OCI-LY1 (cell line): Measurements from ENCODE around the gene NR6A1.
A peak's percentile ranks its signal among the peaks of the same experiment; 100 is the strongest.

Source experiments
- H2AFZ ChIP-seq: fragments of 200-600 bp; sonication (generic), shearing (Covaris generic); 2 replicates; pipeline ENCODE4 v1.6.0; 2014; ENCODE audit warnings: antibody characterized with exemption, mild to moderate bottlenecking, low read length
- H3F3A ChIP-seq: fragments of 200-600 bp; sonication (generic), shearing (Covaris generic); 2 replicates; pipeline ENCODE4 v1.6.0; 2014; ENCODE audit warnings: mild to moderate bottlenecking, antibody characterized with exemption, low read length, moderate library complexity; ENCODE audit not compliant: insufficient read depth
- H3K27ac ChIP-seq: fragments of 200-600 bp; sonication (generic); 2 replicates; pipeline ENCODE4 v1.5.1; 2014; ENCODE audit warnings: low read length, mixed run types, mild to moderate bottlenecking, low read depth; ENCODE audit not compliant: poor library complexity, severe bottlenecking
- H3K27me3 ChIP-seq: fragments of 200-600 bp; sonication (generic); 2 replicates; pipeline ENCODE4 v1.6.0; 2014; ENCODE audit warnings: antibody characterized with exemption, mild to moderate bottlenecking, low read length, moderate library complexity; ENCODE audit not compliant: insufficient read depth
- H3K36me3 ChIP-seq: fragments of 200-600 bp; sonication (generic); 2 replicates; pipeline ENCODE4 v1.6.1; 2014; ENCODE audit warnings: mild to moderate bottlenecking, antibody characterized with exemption, low read length, moderate library complexity, mixed read lengths; ENCODE audit not compliant: insufficient read depth
- H3K4me1 ChIP-seq: fragments of 200-600 bp; sonication (generic); 2 replicates; pipeline ENCODE4 v1.5.1; 2014; ENCODE audit warnings: mild to moderate bottlenecking, low read length, moderate library complexity; ENCODE audit not compliant: insufficient read depth, severe bottlenecking
- H3K4me2 ChIP-seq: fragments of 200-600 bp; sonication (generic), shearing (Covaris generic); 2 replicates; pipeline ENCODE4 v1.6.1; 2014; ENCODE audit warnings: low read length
- H3K4me3 ChIP-seq: fragments of 200-600 bp; sonication (generic); 2 replicates; pipeline ENCODE4 v1.5.1; 2014; ENCODE audit warnings: low read length, low read depth, mild to moderate bottlenecking, mixed read lengths; ENCODE audit not compliant: poor library complexity, severe bottlenecking
- H3K79me2 ChIP-seq: fragments of 200-600 bp; shearing (Covaris generic); 2 replicates; pipeline ENCODE4 v1.6.1; 2016; ENCODE audit warnings: mixed run types, low read length, mixed read lengths; ENCODE audit not compliant: insufficient read depth
- H3K9ac ChIP-seq: fragments of 200-600 bp; sonication (generic), shearing (Covaris generic); 2 replicates; pipeline ENCODE4 v1.6.1; 2014; ENCODE audit warnings: mild to moderate bottlenecking, low read length, mixed read lengths
- H3K9me2 ChIP-seq: fragments of 200-600 bp; sonication (generic), shearing (Covaris generic); 2 replicates; pipeline ENCODE4 v1.6.1; 2014; ENCODE audit warnings: low read depth, mild to moderate bottlenecking, low read length, mixed read lengths
- H3K9me3 ChIP-seq: fragments of 200-600 bp; shearing (Covaris generic); 2 replicates; pipeline ENCODE4 v1.6.1; 2014; ENCODE audit warnings: low read length, mixed read lengths
- H4K20me1 ChIP-seq: fragments of 200-600 bp; sonication (generic), shearing (Covaris generic); 2 replicates; pipeline ENCODE4 v1.6.0; 2016; ENCODE audit warnings: mild to moderate bottlenecking, low read length; ENCODE audit not compliant: insufficient read depth
- CTCF ChIP-seq: fragments of 200-600 bp; sonication (generic), shearing (Covaris generic); IDR thresholded peaks from 2 replicates; pipeline ENCODE4 v1.5.1; 2017; ENCODE audit warnings: mild to moderate bottlenecking, antibody characterized with exemption, low read length, moderate library complexity, mixed read lengths
- EZH2 ChIP-seq: fragments of 200-600 bp; sonication (generic), shearing (Covaris generic); IDR thresholded peaks from 2 replicates; pipeline ENCODE4 v1.8.0; 2017; ENCODE audit warnings: borderline replicate concordance, mixed run types, mild to moderate bottlenecking, antibody characterized with exemption, low read length, moderate library complexity, mixed read lengths

NR6A1 gene

GRCh38 chr9:124768334-124768733 lies 2.8 kb downstream of the NR6A1 start:
- H2AFZ ChIP-seq = no peak overlapping the region
- peaks cover 4% of the 10 kb centered on the region; the same call in 1 of the 2 replicates for H3K79me2 ChIP-seq
- no peak overlapping the region for H3K27ac ChIP-seq
- no peaks in the 10 kb centered on the region; the same call in 1 of the 2 replicates for H3F3A ChIP-seq
- no peaks in the 10 kb centered on the region for H3K27me3 ChIP-seq
- H3K36me3 ChIP-seq = no peaks in the 10 kb centered on the region
- peak overlapping the region; percentile 79; the same call in 1 of the 2 replicates for H3K4me2 ChIP-seq
- H3K9me3 ChIP-seq = no peaks in the 10 kb centered on the region
- no peak overlapping the region for H3K9ac ChIP-seq
- TF ChIP-seq EZH2 (no peak), CTCF (no peak)
- H3K4me1 ChIP-seq = peaks cover 64% of the 10 kb centered on the region
- H3K9me2 ChIP-seq = no peaks in the 10 kb centered on the region
- H3K4me3 ChIP-seq = peak overlapping the region; percentile 75
- no peaks in the 10 kb centered on the region for H4K20me1 ChIP-seq

GRCh38 chr9:124767821-124768220 lies 3.3 kb downstream of the NR6A1 start:
- Histone ChIP-seq H3K36me3 (no peaks in the 10 kb centered on the region), H3K9me2 (no peaks in the 10 kb centered on the region), H3F3A (no peaks in the 10 kb centered on the region; the same call in 1 of the 2 replicates), H4K20me1 (no peaks in the 10 kb centered on the region), H3K27me3 (no peaks in the 10 kb centered on the region), H3K4me2 (0 out of 2 replicates have a peak overlapping the region, but pooled peaks have one; percentile 79), H3K79me2 (peaks cover 4% of the 10 kb centered on the region; the same call in 1 of the 2 replicates), H2AFZ (no peak overlapping the region), H3K27ac (no peak overlapping the region), H3K4me3 (no peak overlapping the region), H3K9ac (no peak overlapping the region), H3K4me1 (peaks cover 64% of the 10 kb centered on the region), H3K9me3 (no peaks in the 10 kb centered on the region)
- TF ChIP-seq EZH2 = no peak
- no peak for TF ChIP-seq CTCF

GRCh38 chr9:124766815-124767554 lies 4.1 kb downstream of the NR6A1 start:
- Histone ChIP-seq H3K79me2 (peaks cover 4% of the 10 kb centered on the region; the same call in 1 of the 2 replicates), H3F3A (no peaks in the 10 kb centered on the region; the same call in 1 of the 2 replicates), H3K36me3 (no peaks in the 10 kb centered on the region), H3K27me3 (no peaks in the 10 kb centered on the region), H3K4me1 (peaks cover 64% of the 10 kb centered on the region), H3K27ac (no peak overlapping the region), H3K9me2 (no peaks in the 10 kb centered on the region), H3K4me2 (peak overlapping the region; percentile 15; the same call in 1 of the 2 replicates), H2AFZ (no peak overlapping the region), H3K9me3 (no peaks in the 10 kb centered on the region), H4K20me1 (no peaks in the 10 kb centered on the region), H3K9ac (no peak overlapping the region), H3K4me3 (no peak overlapping the region)
- TF ChIP-seq EZH2 (no peak), CTCF (peak; percentile 36; the same call in 1 of the 2 replicates)
